Erythroblast (primary cell): ENCODE measurements around the gene MAD1L1.

Experiments
- GATA1 ChIP-seq: IDR thresholded peaks from 2 replicates; pipeline ENCODE4 v1.6.1; 2011; ENCODE audit warnings: low read depth, mild to moderate bottlenecking, control low read depth, low read length, moderate library complexity
- POLR2A ChIP-seq: IDR thresholded peaks from 2 replicates; pipeline ENCODE4 v1.6.1; 2011; ENCODE audit warnings: mild to moderate bottlenecking, low read length

- TF ChIP-seq POLR2A (no peak), GATA1 (no peak)
Measured at GRCh38 chr7:2024567-2024918, 208.2 kb downstream of the MAD1L1 start.
